Activated T-helper 9 cell treated with anti-CD3 and anti-CD28 coated beads, Interleukin-2, amount 50 U/mL, for 16 hours (primary cell): ENCODE measurements around the gene TAS2R40.

Source experiments
- DNase-seq: peaks from one replicate; pipeline ENCODE4 v3.0.0-alpha.2; 2020; ENCODE audit warnings: low read depth

Gene TAS2R40

DNA sequence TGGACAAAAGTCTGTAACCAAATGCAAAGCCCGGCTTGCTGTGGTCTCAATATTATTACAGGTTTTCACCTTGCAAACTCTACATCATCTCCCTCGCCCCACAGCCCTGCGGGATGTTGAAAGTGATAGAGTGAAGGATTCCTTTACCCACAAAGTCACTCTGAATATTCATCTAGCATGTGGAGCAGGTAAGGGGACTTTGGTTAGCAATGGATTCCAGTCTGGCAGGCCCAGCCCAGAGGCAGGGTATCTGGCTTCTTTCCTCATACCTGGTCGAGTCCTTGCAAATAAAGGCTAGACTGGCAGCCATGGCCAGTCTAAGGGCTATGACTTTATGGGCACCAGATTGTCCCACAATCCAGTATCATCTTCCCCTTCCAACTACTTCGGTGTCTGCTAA, 3.2 kb downstream of the TAS2R40 start:
- no peak for DNase-seq

DNA sequence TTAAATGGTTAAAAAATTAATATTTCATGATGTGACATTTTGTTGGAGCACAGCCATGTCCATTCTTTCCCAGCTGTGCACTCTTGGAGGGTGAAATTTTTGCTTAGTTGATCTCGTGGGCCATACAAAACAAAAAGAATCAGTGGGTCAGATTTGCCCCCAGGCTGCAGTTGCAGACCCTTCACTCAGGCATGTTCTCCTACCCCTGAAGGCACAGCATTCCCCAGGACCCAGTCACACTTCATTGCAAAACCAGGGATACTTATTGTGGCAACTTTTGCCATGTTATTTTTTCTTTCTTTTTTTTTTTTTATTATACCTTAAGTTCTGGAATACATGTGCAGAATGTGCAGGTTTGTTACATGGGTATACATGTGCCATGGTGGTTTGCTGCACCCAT, 6.0 kb downstream of the TAS2R40 start:
- no peak for DNase-seq

DNA sequence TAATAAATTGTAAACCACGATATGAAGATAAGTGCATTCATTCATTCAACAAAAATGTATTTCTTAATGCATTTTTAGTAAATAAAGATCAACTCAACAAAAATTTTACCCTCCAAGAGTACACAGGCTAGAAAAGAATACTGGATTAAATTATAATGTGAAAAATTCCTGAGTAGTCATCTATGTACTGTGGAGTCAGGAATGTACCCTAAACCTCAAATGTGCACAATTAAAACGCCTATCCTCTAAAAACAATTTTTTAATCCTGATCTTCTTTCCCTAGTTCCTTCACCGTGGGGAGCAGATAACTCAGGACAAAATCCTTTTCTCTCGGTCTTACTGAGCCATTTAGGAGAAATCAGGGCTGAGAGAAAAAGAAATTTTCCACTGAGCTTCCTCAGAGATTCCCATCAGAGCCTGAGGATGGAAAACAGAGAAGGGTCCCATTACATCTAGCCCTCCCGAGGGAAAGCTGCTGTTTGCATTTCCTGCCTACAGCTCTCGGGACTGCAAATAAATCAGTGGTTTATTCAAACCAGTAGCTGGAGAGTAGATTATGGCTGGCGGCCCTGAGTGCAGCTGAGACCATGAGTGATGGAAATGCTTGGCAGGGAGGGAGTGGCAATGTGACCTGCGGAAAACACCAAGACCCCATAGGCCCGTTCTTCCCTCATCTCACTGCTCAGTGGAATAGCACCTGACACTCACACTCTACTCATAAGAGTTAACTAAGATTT, 7.4 kb downstream of the TAS2R40 start:
- DNase-seq: no peak

DNA sequence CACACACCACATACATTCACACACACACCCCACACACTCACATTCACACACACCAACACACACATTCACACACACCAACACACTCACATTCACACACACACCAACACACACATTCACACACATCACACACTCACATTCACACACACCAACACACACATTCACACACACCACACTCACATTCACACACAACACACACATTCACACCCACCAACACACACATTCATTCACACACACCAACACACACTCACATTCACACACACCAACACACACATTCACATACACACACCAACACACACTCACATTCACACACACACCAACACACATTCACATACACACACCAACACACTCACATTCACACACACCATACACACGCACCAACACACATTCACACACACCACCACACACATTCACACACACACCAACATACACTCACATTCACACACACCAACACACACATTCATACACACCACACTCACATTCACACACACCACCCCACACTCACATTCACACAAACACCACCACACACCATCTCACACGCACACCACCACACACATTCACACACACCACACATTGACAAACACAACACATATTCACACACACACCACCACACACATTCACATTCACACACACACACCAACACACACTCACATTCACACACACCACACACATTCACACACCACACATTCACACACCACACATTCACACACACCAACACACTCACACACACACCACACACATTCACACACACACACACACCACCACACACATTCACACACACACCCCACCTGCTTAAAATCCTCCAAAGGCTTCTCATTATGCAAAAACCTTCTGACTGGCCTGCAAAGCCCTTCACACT, 9.0 kb downstream of the TAS2R40 start:
- DNase-seq: no peak

DNA sequence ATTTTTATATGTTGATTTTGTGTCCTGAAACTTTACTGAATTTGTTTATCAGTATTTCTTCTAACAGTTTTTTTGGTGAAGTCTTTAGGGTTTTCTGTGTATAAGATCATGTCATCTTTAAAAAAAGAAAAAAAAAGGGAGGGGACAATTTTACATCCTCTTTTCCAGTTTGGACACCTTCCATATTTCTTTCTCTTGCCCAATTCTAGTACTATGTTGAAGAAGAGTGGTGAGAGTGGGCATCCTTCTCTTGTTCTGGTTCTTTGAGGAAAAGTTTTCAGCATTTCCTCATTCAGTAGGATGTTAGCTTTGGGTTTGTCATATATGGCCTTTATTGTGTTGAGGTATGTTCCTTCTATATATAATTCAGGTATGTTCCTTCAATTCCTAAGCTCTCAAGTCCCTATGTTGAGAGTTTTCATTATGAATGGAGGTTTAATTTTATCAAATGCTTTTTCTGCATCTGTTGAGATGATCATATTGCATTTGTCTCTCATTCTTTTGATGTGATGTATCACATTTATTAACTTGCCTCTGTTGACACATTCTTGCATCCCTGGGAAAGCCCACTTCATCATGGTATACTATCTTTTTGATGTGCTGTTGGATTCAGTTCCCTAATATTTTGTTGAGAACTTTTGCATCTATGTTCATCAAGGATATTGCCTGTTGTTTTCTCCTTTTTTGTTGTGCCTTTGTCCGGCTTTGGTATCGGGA, 12.1 kb downstream of the TAS2R40 start:
- no peak for DNase-seq

DNA sequence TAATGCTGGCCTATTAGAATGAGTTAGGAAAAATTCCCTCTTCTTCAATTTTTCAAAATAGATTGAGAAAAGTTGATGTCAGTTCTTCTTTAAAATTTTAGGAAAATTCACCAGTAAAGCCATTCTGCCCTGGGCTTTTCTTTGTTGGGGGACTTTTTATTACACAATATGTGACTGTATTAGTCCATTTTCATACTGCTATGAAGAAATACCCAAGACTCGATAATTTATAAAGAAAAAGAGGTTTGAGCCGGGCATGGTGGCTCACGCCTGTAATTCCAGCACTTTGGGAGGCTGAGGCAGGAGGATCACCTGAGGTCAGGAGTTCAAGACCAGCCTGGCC, 12.7 kb downstream of the TAS2R40 start:
- DNase-seq: no peak

DNA sequence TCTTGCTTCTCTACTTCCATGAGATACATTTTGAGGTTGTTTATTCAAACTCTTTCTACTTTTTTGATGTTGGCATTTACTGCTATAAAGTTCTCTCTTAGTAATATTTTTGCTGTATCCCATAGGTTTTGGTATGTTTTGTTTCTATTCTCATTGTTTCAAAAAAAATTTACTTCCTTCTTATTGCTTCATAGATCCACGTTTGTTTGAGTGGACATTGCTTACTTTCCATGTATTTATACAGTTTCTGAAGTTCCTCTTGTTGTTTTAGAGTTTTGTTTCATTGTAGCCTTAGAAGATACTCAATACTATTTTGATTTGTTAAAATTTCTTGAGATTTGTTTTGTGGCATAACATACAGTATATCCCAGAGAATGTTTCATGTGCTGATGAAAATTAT, 13.7 kb downstream of the TAS2R40 start:
- DNase-seq: no peak

DNA sequence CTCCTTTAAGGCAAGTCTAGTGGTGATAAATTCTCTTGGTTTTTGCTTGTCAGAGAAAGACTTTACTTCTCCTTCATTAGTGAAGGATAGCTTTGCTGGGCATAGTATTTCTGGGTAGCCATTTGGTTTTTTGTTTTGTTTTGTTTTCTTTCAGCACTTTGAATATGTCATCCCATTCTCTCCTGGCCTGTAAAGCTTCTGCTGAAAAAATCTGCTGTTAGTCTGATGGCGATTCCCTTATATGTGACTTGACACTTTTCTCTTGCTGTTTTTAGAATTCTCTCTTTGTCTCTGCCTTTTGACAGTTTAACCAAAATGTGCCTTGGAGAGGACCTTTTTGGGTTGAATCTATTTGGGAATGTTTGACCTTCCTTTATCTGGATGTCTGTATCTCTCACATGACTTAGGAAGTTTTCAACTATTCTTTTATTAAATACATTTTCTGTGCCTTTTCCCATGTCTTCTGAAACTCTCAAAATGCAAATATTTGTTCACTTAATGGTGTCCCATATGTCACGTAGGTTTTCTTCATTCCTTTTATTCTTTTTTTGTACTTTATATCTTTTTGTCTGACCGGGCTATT, 14.7 kb downstream of the TAS2R40 start:
- DNase-seq: no peak

DNA sequence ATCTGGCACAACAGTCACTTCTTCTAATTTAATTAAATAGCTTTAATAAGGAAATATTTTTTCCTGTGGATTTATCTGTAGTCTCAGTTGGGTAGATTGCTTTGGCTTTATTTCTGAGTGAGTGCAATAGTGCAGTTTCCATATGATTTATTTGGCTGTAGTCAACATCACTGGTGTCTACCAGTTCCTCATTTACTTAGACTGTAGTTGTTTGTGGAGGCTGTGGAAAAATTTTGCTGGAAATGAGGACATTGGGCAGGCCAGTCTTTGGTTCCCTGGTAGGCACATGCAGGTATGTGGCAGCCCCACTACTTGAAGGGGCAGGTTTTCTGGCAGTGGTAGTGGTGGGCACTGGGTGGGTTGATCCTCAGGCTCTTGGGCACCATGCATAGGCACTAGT, 15.5 kb downstream of the TAS2R40 start:
- DNase-seq: no peak

DNA sequence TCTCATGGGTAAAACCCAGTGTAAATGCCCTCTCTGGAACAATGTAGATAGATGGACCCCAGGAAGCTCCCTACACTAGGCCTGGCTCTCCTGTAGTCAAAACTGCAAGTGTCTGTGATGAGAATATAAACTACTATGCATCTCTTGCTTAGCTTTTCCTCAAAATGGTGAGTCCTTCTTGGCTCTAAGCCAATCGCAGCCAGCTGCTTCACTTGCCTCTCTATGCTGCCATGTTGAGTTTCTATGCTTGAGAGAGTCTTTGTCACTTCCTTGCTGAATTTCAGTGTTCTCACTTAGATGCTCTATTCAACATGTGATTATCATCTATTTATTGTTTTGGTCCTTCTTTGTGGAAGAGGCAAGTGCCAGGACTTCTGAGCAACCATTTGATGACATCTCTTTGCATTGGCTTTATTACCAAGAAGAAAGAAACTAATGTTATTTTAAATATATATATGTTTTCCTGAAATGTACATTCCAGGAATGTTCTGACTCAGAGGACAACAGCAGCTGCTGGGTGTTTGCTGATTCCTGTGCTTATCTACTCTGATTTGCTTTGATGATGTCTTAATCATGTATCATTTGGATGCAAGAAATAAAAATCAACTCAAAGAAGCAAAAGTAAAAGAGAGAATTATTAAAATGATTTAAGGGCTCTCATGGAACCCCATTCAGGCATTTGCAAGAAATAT, 16.6 kb downstream of the TAS2R40 start:
- no peak for DNase-seq

DNA sequence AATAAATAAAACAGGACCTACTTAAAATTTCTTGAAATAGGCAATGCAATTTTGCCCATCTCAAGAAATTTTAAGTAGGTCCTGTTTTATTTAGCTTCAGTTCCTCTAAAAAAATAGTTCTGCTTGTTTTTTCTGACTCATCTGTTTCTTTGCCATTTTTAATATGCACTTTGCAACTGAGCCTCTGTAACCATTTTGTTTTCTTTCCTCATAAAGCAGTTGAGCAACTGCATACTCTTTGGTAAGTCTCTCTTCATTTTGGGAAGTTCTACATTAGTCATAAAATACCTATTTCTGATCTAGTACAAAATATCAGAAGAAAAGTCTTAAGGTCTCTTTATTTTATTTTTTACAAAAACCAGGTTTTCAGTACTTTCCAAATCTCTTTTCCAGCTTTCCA, 18.0 kb downstream of the TAS2R40 start:
- DNase-seq: no peak

DNA sequence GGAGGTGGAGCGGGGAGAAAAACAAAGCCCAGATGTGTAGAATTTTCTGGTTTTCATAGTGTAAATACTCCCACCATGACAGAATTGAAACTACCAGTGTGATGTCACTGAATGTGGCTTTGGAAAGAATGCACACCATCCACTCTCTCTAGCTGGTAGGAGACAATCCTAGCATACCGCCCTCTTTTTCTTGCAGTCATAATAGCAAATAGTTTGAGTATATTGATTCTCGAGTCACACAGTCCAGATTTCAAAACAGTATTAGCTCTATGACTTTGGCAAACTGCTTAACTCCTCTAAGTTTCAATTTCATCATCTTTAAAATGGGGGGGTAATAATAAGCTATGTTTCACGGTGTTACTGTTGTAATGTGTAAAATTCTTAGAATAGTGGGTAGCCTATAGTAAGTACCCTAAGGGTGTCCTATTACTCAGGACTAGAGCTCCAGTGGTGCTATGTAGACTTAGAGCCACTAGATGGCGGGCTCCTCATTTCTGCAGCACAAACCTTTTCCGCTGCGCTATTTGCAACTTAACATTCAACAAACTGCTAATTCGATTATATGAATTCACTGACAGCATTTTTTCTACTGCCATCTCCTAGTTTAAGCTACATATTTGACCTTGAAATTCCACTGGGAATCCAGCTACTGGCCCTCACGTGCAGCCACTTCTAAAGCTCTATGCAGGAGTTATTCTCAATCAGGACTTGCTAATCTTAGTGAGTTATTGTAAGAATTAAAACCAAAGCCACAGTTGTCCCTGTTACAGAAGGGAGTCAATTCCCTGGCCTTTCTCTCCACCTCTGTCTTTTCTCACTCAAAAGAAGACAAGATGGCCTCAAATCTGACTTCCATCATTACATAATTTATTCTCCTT, 18.7 kb downstream of the TAS2R40 start:
- peak; percentile 54 for DNase-seq

DNA sequence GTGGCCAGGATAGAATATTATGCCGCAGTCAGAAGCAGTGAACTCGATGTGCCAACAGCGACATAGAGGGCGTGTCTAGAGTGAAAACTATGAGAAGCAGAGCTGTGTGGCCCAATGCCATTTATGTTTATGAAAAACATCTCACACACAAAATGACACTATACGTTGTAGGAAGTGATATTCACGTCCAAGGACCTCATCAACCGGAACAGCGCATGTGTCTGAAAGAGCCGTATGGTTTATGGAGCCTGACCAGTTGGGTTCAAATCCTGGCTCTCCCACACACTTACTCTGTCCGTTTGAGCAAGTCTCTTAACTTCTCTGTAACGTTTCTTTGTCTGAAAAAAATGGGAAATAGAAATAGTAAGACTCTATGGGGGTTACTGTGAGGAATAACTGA, 20.5 kb downstream of the TAS2R40 start:
- no peak for DNase-seq

DNA sequence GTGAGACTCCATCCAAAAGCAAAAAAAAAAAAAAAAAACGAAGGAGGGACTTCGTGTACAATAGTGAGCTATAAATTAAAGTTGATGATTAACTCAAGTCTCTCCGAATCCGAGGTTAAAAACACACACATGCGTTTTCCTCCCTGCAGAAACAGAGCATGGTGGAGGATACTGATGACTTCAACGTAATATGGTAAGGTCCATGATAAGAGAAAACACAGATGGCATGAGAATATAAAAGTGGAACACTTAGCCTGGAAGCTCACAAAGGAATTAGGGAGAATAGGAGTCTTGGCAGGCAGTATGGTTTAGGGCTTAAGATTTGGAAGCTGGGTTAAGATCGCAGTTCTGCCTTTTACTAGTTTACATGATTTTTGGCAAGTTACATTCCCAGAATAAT, 21.3 kb downstream of the TAS2R40 start:
- no peak for DNase-seq

DNA sequence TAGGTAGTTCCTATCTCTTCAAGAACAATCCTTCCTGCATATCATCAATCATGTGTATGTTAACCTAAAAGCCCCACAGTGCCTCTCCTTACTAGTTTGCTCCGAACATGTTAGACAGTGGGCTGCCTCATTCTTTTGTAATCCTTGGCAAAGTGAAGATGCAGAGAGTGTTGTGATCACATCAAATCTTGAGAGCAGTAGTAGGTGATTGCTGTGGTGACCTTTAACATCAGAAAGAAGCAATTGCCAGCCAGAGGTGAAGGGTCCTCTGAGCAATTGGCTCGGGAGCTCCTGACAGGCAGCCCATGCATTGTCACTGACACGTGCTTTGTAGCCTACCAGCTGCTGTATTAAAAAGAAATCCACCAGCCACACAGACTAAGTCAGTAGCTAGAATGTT, 21.8 kb downstream of the TAS2R40 start:
- DNase-seq: no peak

DNA sequence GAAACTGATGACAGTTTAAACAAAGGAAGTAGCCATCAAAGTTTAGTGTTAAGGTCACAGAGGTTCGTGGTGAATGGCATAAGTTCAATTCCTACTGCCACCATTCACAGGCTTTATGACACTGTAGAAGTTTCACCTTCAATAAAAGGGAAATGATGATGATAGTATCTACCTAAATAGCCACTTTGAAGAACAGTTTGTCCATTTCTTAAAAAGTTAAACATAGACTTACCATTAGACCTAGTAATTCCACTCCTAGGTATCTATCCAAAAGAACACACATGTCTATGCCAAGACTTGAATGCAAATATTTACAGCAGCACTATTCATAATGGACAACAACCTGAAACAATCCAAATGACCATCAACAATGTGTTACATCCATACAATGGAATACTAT, 22.5 kb downstream of the TAS2R40 start:
- no peak for DNase-seq

DNA sequence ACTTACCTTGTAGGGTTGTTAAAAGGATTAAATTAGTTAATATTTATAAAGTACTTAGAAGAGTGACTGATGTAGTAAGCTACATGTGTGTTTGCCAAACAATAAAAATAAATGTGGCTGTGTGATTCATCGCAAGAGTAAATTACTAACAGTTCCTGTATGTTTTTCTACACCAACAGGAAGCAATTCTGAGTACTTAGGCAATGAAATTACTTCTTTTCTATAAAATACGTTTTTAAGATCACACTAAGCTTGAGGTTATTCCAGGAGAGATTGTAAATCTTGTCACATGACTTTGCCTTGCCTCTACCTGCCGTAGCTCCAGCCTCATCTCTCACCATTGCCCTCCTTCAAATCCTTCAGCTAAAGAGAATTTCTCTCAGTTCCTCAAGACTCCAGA, 23.3 kb downstream of the TAS2R40 start:
- DNase-seq: no peak

DNA sequence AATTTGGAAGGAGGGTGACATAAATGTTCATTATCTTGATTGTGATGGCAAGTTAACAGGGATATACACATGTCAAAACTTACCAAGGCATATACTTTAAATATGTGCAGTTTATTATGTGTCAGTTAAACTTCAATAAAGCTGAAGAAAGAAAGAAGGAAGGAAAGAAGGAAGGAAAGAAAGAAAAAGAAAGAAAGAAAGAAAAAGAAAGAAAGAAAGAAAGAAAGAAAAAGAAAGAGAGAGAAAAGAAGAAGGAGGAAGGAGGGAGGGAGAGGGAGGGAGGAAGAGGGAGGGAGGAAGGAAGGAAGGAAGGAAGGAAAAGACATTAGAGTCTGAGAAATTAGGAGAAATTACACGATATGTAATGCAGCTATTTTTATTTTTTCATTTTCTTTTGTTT, 25.5 kb downstream of the TAS2R40 start:
- no peak for DNase-seq

DNA sequence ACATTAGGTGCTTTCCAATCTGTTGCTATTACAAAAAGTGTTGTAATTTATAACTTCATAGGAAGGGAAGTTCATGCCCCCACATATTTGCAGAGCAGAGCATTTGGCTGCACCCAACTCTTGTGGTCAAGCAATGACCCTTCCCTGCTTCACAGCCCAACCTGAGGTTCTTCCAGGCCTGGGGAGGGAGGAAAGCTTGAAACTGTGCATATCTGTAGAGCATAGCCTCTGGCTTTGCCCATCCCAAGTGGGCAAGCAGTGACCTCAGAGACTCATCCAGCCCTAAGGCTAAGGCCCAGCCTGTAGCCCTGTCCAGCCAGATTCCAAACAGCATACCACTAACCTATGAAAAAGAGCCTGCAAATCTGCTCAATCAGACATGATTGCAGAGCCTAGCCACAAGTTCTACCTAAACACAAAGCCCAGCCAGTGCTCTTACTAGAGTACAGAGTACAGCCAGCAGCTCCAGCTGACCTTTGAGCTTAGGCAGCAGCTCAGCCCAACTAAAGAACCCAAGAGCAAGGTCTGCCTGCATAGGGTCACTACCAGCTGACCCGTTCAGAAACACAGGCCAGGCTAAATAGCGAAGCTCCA, 27.0 kb downstream of the TAS2R40 start:
- DNase-seq: no peak

DNA sequence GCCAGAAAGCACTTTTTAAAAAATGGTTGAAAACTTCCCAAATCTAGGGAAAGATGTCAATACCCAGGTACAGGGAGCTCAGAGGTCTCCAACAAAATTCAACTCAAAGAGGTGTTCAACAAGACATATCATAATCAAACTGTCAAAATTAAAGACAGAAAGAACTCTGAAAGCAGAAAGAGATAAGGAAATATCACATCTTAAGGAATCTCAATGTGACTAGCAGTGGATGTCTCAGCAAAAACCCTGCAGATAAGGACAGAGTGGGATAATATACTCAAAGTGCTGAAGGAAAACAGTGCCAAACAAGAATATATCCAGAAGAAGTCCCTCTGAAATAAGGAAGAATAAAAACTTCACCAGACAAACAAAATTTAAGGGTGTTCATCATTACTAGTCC, 28.4 kb downstream of the TAS2R40 start:
- no peak for DNase-seq

DNA sequence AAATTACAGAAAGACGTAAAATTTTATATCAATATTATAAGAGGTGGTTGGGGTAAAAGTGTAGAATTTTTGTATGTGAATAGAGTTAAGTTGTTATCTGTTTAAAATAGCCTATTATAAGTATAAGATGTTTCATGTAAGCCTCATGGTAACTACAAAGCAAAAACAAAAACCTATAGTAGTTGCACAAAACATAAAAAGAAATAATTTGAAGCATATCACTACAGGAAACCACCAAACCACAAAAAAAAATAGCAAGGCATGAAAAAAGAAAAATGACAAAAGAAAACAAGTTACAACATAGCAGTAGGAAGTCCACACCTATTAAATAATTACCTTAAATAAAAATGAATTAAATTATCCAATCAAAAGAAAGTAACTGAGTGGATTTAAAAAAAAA, 29.0 kb downstream of the TAS2R40 start:
- DNase-seq: no peak
